GM21529 (cell line): ENCODE results near the gene PRDM16.

Experiments used
- ATAC-seq: cut with Tn5 transposase; IDR thresholded peaks from one replicate; pipeline ENCODE4 v1.9.1; 2021; ENCODE audit not compliant: unreplicated experiment

PRDM16 gene

GRCh38 chr1:3032371-3033039 is 36.5 kb upstream of the PRDM16 start:
- no peak for ATAC-seq

GRCh38 chr1:3033040-3033789 is 35.8 kb upstream of the PRDM16 start:
- ATAC-seq: no peak

- no peak for ATAC-seq
These were observed 35.3 kb upstream of the PRDM16 start for GRCh38 chr1:3033790-3034090.

- ATAC-seq: no peak
These were observed 34.8 kb upstream of the PRDM16 start for GRCh38 chr1:3034162-3034561.

GRCh38 chr1:3034728-3035562 is 34.1 kb upstream of the PRDM16 start:
- no peak for ATAC-seq

- no peak for ATAC-seq
These were observed 33.2 kb upstream of the PRDM16 start for GRCh38 chr1:3035563-3036446.

- no peak for ATAC-seq
These were observed 32.3 kb upstream of the PRDM16 start for GRCh38 chr1:3036447-3037280.

- ATAC-seq: no peak
These were observed 31.5 kb upstream of the PRDM16 start for GRCh38 chr1:3037281-3038040.

GRCh38 chr1:3038113-3038551 is 30.9 kb upstream of the PRDM16 start:
- ATAC-seq: no peak

- ATAC-seq: no peak
These were observed 30.3 kb upstream of the PRDM16 start for GRCh38 chr1:3038571-3039181.

GRCh38 chr1:3040004-3040403 is 29.0 kb upstream of the PRDM16 start:
- ATAC-seq: no peak

GRCh38 chr1:3042481-3042880 is 26.5 kb upstream of the PRDM16 start:
- ATAC-seq: no peak

GRCh38 chr1:3049164-3049563 is 19.8 kb upstream of the PRDM16 start:
- ATAC-seq: no peak

- ATAC-seq: no peak
These were observed 19.1 kb upstream of the PRDM16 start for GRCh38 chr1:3049905-3050304.

- no peak for ATAC-seq
These were observed 18.4 kb upstream of the PRDM16 start for GRCh38 chr1:3050603-3051002.

- ATAC-seq: no peak
These were observed 17.4 kb upstream of the PRDM16 start for GRCh38 chr1:3051270-3052268.

GRCh38 chr1:3052501-3052900 is 16.5 kb upstream of the PRDM16 start:
- ATAC-seq: no peak
